GM21528 (cell line): ENCODE data around the gene TBX2.

ENCODE experiments used
- ATAC-seq: cut with Tn5 transposase; IDR thresholded peaks from one replicate; pipeline ENCODE4 v1.9.1; 2021; ENCODE audit warnings: mild to moderate bottlenecking, moderate library complexity; ENCODE audit not compliant: unreplicated experiment, low FRiP score

Gene TBX2

GRCh38 chr17:61400066-61400716 lies 548 bp downstream of the TBX2 start:
- ATAC-seq, result no peak

DNA sequence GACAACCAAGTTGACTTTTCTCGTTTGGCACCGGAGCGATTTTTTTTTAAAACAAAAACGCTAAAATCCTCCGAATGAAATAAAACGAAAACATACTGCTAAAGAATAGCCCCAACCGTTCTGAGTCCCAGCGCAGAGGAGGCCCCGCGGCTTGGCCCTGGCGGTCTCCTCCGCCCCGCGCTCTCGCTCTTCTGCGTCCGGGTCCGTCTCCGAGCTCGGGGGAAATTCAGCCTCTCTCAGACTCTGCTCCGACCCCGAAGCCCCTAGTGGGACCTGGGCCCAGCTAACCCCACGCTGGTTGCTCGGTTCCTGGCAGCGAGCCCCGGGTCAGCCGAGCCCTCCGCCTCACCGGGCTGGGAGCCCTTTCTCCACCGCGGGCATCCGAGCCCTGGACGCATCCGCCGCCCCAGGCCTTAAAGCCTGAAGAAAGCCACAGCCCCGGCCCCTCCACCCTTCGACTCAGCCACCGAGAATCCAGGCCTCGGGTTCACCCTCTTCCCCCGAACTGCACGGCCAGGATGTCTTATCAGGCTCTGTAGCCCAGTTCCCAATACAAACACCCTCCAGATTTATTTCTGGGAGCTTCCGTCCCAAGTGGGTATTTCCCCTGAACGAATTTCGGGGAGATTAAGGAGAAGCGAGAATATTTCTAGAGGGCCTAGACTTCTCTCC lies 1.2 kb downstream of the TBX2 start:
- no peak for ATAC-seq

GRCh38 chr17:61401389-61402072 lies 1.9 kb downstream of the TBX2 start:
- no peak for ATAC-seq

DNA sequence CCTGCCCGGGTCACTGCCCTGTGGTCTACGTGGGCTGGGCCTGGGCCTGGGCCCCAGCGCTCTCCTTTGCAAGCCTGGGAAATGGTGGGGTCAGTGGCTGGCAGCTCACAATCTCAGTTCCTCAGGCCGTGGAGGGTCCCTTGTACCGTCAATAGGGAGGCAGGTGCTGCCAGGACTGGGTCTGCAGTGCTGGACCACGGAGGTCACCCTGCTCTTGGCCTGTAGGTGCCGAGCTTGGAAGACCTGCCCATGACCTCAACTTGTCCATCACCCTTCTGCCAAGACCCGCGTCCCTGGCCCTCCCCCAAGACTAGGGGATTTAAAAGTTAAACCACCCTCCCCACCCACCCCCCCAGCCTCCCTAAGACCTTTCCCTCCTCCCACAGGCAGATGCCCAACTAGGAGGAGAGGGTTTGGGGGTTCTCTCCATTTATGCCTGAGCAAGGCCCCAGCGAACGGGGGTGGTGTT lies 2.5 kb downstream of the TBX2 start:
- ATAC-seq, result no peak

GRCh38 chr17:61402978-61403800 lies 3.5 kb downstream of the TBX2 start:
- no peak for ATAC-seq

DNA sequence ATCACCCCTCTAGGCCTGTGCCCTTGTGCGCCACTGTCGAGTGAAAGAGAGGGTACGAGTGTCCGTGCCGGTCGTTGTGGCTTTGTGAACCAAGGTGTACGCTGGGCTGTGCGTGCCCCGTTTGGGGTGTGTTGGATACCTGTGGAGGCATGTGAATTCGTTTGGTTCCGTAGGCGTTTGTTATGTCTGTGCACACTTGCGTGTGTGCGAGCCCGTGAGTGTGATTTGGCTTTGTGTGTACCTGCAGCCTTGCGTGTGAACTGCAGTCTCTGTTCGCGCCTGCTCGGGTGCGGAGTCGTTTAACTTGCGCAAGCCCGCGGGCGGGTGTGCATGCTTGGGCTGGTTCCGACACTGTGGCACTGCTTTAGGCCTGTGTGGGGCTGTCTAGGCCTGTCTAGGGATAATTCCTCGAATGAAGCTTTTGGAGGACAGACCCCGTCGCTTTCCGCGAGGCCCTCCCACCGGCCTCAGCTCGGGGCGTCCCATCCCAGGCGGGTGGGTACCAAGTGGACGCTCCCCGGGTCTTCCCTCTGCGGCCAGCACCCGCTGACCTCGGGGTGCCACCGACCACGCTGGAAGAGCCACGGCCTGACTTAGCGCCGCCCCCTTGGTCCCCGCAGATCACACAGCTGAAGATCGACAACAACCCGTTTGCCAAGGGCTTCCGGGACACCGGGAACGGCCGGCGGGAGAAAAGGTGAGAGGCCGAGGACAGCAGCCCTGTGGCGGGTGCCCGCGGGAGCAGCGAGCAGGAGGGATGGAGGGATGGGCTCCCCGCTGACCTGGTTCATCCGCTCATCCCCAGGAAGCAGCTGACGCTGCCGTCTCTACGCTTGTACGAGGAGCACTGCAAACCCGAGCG lies 4.4 kb downstream of the TBX2 start:
- ATAC-seq, result no peak

DNA sequence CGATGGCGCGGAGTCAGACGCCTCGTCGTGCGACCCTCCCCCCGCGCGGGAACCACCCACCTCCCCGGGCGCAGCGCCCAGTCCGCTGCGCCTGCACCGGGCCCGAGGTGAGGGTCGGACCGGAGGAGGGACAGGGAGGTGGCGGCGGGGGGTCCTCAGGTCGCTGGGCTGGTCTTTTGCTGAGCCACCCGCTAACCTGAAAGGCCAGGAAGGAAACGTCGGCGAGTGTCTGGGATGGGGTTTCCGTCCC lies 4.9 kb downstream of the TBX2 start:
- ATAC-seq, result no peak

DNA sequence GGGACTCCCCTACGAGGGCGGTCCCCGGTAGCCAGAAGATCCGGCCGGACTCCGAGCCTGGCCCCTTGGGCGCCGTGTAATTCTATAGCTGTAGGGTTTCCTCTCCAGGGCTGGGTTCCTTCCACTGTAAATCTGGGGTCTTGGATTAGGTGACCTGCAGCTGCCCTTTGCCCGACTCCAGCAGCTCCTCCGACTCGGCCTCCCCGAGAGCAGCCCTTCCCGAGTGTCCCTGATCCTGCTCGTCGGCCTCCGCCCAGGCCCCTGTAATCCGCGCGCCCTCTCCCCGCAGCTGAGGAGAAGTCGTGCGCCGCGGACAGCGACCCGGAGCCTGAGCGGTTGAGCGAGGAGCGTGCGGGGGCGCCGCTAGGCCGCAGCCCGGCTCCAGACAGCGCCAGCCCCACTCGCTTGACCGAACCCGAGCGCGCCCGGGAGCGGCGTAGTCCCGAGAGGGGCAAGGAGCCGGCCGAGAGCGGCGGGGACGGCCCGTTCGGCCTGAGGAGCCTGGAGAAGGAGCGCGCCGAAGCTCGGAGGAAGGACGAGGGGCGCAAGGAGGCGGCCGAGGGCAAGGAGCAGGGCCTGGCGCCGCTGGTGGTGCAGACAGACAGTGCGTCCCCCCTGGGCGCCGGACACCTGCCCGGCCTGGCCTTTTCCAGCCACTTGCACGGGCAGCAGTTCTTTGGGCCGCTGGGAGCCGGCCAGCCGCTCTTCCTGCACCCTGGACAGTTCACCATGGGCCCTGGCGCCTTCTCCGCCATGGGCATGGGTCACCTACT lies 5.5 kb downstream of the TBX2 start:
- no peak for ATAC-seq

GRCh38 chr17:61405686-61406536 lies 6.3 kb downstream of the TBX2 start:
- ATAC-seq, result no peak

- no peak for ATAC-seq
Measured at GRCh38 chr17:61406537-61406845, 6.8 kb downstream of the TBX2 start.

DNA sequence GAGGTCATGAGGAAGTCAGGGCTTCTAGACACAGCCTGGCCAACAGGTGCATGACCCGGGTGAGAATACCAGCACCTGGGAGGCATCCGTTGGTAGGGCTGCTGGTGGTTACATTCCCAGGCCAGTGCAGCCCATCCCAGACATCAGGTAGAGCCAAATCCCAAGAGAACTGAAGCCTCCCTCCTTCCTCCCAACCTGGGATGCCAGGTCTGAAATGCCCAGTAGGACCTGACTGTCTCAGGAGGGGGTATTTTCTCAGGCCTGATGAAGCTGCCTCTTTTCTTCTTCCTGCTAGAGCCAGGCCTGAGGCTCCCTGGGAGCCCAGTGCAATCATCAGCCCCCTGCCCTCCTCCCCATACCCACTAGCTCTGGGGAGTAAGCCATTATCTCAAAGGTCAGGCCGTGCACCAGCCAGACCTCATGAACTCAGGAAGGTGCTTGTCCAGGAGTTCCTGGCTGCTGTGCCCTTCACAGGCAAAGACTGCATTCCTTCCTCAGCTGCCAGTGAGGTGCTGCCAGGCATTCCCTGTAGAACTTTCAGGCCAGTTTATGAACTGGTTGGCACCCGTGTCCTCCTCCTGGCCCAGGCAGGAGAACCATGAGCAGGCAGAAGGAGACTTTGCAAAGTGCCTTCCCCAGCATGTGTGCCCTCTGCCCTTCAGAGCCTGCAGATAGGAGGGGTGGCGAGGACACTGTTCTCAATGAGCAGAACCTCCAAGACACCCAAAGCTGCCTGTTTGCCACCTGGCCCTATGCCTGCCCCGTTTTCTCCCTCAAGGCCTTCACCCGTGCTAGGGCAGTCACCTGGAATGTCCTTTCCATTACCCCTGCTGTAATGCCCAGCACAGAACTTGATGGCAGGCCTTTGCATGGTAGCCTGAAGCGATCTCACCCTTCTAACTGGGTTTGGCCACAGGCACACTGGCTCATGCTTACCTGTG lies 7.6 kb downstream of the TBX2 start:
- no peak for ATAC-seq

DNA sequence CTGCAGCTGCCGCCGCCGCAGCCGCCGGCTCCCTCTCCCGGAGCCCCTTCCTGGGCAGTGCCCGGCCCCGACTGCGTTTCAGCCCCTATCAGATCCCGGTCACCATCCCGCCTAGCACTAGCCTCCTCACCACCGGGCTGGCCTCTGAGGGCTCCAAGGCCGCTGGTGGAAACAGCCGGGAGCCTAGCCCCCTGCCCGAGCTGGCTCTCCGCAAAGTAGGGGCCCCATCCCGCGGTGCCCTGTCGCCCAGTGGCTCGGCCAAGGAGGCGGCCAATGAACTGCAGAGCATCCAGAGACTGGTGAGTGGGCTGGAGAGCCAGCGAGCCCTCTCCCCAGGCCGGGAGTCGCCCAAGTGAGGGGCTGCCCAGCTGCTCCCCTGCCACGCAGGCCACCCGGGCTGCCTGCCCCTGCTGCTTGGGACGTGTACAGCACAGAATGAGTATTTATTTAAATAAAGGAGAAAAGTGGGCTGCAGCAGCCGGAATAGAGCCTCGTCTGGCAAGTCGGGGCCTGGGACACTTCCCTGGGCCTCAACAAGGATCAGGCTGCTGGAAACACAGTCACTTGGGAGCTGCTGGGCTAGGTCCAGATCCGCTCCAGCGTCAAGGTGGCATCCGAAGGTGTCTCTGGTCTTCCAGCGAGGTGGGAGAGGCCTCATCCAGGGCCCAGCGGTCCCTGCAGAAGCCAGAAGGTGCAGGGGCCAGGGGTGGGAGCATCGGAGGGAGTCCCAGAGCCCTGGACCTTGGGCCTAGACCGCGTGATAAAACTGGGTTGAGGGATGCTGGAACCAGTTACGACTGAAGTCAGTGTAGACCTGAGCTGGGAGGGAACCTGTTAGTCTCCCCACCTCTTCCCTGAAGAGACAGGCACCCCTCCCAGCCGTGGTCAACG lies 8.8 kb downstream of the TBX2 start:
- no peak for ATAC-seq

DNA sequence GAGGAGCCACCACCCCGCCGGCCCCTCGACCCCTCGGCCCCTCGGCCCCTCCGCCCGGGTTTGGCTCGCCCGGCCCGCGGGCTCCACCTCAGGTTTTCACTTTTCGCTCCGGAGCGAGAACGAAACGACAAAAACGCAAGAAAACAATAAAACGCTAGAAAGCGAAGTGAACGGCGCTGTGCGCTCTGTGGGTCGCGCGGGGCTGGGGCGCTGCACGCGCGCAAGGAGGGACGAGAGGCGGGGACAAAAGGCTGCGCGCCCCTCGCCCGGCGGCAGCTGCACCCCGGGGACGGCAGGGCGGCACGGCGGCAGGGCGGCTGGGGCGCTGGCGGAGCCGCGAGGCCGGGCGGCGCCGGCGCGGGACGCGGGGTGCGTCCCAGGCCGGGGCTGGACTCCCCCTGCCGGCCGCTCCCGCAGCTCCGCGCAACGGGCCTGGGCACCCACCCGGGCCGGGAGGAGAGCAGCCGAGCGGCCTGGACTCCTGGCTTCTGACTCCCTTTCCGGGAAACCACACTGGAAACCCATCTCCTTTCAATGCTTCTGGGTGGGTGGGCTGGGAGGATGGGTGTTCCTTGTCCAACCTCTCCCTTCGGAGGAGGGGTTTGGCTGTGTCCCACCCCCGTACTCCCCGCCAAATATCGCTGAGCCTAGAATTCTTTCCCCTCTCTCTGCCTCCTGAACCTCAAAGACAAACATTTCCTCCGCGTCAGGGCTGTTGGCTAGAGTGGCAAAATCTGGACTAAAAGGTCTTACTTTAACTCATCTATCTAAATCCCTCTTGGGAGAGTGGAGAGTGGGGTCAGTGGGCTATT lies 9.9 kb downstream of the TBX2 start:
- no peak for ATAC-seq

DNA sequence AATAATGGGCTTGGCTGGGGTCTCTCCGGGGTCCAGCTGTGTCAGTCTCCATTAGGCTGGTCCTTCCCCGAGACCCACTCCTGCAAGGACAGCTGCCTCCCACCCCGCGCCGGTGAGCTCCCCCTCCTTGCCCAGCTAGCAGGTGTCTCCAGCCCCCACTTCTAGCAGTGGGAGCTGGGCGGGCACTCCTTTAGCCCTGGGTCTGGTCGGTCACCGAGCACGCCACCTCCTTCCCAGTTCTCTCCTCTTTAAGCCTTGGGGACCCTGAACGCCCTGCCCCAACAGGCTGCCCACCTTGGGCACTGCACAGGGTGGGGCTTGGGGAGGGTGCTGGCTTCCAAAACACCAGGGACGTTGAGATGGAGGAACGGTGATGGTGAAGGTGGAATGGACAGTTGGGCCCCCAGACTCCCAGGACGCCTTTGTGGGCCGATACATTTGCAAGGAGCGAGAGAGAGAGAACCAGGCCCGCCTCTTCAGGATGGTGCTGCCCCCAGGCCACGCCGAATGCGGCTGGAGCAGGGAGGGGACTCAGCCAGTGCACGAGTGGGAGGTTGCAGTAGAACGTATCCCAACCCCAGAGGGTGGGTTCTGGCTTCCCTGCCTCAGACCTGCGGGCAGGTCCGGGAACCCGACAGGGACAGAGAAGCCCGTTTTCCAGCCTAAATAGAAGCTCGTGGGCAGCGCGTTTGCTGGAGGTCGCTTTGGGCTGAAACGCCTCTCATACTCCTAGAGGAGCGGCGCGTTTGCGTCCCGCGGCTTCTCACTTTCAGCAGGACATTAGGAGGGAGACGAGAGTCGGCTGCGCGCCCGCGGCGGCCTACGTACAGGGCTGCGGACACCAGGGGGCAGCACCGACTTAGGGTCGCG lies 10.7 kb downstream of the TBX2 start:
- no peak for ATAC-seq

- ATAC-seq, result no peak
Measured at GRCh38 chr17:61411011-61411260, 11.3 kb downstream of the TBX2 start.
